ENCODE data around the gene AGBL1.

AGBL1 gene

GRCh38 chr15:87045746-87046145 lies 966.1 kb downstream of the AGBL1 start:
- TF ChIP-seq ZNF274 (IDR thresholded peaks at IDR 0.05; ENCODE audit: low read depth, low read length) = no peak
- no peak overlapping the region for H3K4me3 ChIP-seq (ENCODE audit: low read length)

- no peak for TF ChIP-seq ZNF274 (IDR thresholded peaks at IDR 0.05; ENCODE audit: low read depth, low read length)
- H3K4me3 ChIP-seq (ENCODE audit: low read length) = no peak overlapping the region
Measured at GRCh38 chr15:87047203-87047965, 967.7 kb downstream of the AGBL1 start.

All from GM08714 (cell line).